Measurements from ENCODE around the gene BRD3OS.

Gene BRD3OS

GRCh38 chr9:134035041-134036039 is 10.1 kb downstream of the BRD3OS start:
- no peak for DNase-seq

GRCh38 chr9:134036130-134036529 is 10.8 kb downstream of the BRD3OS start:
- no peak for DNase-seq

GRCh38 chr9:134037641-134038040 is 12.4 kb downstream of the BRD3OS start:
- no peak for DNase-seq

- DNase-seq, result no peak
Measured at GRCh38 chr9:134039386-134040175, 14.3 kb downstream of the BRD3OS start.

- DNase-seq, result no peak
Measured at GRCh38 chr9:134040176-134040565, 14.9 kb downstream of the BRD3OS start.

- DNase-seq, result no peak
Measured at GRCh38 chr9:134040781-134041648, 15.7 kb downstream of the BRD3OS start.

- no peak for DNase-seq
Measured at GRCh38 chr9:134041649-134041962, 16.3 kb downstream of the BRD3OS start.

- no peak for DNase-seq
Measured at GRCh38 chr9:134043531-134043988, 18.3 kb downstream of the BRD3OS start.

GRCh38 chr9:134044944-134045343 is 19.7 kb downstream of the BRD3OS start:
- no peak for DNase-seq

GRCh38 chr9:134045841-134046544 is 20.7 kb downstream of the BRD3OS start:
- DNase-seq, result no peak

- DNase-seq, result no peak
Measured at GRCh38 chr9:134046894-134047681, 21.8 kb downstream of the BRD3OS start.

GRCh38 chr9:134047868-134048581 is 22.7 kb downstream of the BRD3OS start:
- DNase-seq, result no peak

- no peak for DNase-seq
Measured at GRCh38 chr9:134048582-134048968, 23.3 kb downstream of the BRD3OS start.

GRCh38 chr9:134049236-134049635 is 24.0 kb downstream of the BRD3OS start:
- DNase-seq, result no peak

GRCh38 chr9:134049772-134050588 is 24.7 kb downstream of the BRD3OS start:
- no peak for DNase-seq

GRCh38 chr9:134050726-134051125 is 25.4 kb downstream of the BRD3OS start:
- DNase-seq, result no peak

- DNase-seq, result no peak
Measured at GRCh38 chr9:134051319-134051718, 26.0 kb downstream of the BRD3OS start.

- no peak for DNase-seq
Measured at GRCh38 chr9:134052491-134052890, 27.2 kb downstream of the BRD3OS start.

GRCh38 chr9:134052941-134053340 is 27.7 kb downstream of the BRD3OS start:
- no peak for DNase-seq

GRCh38 chr9:134053401-134053871 is 28.2 kb downstream of the BRD3OS start:
- no peak for DNase-seq
